NCI-H345 (cell line): ENCODE data around the gene ATMIN.

Source experiments
- DNase-seq: peaks from one replicate; lab custom pipeline; 2025; lab: John Stamatoyannopoulos, UW

Gene ATMIN

GRCh38 chr16:81067166-81067565 lies 31.5 kb downstream of the ATMIN start:
- DNase-seq = no peak

GRCh38 chr16:81069063-81069462 lies 33.4 kb downstream of the ATMIN start:
- DNase-seq = no peak

GRCh38 chr16:81070979-81071378 lies 35.3 kb downstream of the ATMIN start:
- DNase-seq = no peak

- no peak for DNase-seq
Measured at GRCh38 chr16:81071805-81072204, 36.2 kb downstream of the ATMIN start.

- no peak for DNase-seq
Measured at GRCh38 chr16:81073560-81074330, 38.1 kb downstream of the ATMIN start.

GRCh38 chr16:81076566-81077075 lies 41.0 kb downstream of the ATMIN start:
- DNase-seq = peak; percentile 89

GRCh38 chr16:81077076-81077940 lies 41.7 kb downstream of the ATMIN start, which contains the start of gene C16orf46:
TSS of gene C16orf46 (minus strand) at chr16:81077238. CDS start at chr16:81063955, 13,283 bp downstream.
- peak; percentile 95 for DNase-seq

- no peak for DNase-seq
Measured at GRCh38 chr16:81080233-81080632, 44.6 kb downstream of the ATMIN start.

- no peak for DNase-seq
Measured at GRCh38 chr16:81081014-81081413, 45.4 kb downstream of the ATMIN start.

GRCh38 chr16:81088836-81089235 lies 53.2 kb downstream of the ATMIN start:
- no peak for DNase-seq

GRCh38 chr16:81094771-81095251 lies 59.2 kb downstream of the ATMIN start:
- no peak for DNase-seq

GRCh38 chr16:81095653-81095952 lies 60.0 kb downstream of the ATMIN start:
- DNase-seq = no peak

GRCh38 chr16:81095953-81096714 lies 60.5 kb downstream of the ATMIN start, which contains the start of gene GCSH:
TSS of gene GCSH (minus strand) at chr16:81096395. CDS start at chr16:81096278, 117 bp downstream.
- DNase-seq = peak; percentile 97

GRCh38 chr16:81096715-81097208 lies 61.1 kb downstream of the ATMIN start:
- no peak for DNase-seq
